ENCODE measurements around the gene TNN.
A peak's percentile ranks its signal among the peaks of the same experiment; 100 is the strongest.

TNN gene

DNA sequence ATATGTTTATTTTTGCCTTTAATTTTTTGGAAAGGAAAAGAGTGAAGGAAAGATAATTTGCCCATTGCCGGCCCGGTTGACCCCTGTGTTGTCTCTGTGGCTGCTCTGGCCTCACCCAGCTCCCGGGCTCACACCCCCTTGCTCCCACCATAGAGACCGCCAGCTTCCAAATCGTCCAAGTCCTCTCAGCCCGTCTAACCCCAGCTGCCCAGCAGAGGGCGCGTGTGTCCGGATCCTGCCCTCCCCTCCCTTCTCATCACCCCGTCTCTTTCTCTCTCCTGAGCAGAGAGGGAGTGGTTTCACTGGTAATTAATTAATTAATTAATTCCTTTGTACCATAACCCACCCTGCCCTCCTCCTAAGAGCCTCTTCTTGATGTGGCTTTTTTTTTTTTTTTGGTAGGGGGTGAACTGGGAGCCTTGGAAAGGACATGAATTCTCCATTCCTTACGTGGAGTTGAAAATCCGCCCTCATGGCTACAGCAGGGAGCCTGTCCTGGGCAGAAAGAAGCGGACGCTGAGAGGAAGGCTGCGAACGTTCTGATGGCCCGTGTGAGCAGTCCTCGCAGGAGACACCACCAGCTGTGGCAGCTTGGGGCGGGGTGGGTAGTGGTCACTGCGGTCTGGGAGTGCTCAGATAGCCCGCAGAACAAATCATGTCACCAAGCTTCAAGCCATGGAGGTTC is 79.0 kb downstream of the TNN start:
- TF ChIP-seq RAD21 (IDR thresholded peaks at IDR 0.05; ENCODE audit: low read depth) (peak; percentile 58), CEBPB (IDR thresholded peaks at IDR 0.05) (no peak)

DNA sequence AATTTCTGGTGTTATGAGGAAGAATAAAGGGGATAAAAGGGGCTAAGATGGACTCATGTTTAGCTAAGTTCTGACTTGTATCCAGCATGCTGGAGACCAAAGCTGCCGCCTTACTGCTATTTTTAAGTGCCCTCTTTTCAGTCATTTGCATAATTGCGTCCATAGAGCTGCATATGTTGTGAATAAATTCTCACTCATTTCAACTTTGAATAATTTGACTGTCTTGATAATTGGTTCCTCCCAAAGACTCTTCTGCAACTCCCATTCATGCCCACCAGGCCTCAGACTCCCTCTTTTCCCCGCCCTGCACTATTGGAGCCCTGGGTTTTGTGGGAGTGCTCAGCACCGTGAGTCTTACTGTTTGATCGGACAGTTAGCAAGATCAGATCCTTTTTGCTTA is 79.9 kb downstream of the TNN start:
- TF ChIP-seq, protein P1, sequence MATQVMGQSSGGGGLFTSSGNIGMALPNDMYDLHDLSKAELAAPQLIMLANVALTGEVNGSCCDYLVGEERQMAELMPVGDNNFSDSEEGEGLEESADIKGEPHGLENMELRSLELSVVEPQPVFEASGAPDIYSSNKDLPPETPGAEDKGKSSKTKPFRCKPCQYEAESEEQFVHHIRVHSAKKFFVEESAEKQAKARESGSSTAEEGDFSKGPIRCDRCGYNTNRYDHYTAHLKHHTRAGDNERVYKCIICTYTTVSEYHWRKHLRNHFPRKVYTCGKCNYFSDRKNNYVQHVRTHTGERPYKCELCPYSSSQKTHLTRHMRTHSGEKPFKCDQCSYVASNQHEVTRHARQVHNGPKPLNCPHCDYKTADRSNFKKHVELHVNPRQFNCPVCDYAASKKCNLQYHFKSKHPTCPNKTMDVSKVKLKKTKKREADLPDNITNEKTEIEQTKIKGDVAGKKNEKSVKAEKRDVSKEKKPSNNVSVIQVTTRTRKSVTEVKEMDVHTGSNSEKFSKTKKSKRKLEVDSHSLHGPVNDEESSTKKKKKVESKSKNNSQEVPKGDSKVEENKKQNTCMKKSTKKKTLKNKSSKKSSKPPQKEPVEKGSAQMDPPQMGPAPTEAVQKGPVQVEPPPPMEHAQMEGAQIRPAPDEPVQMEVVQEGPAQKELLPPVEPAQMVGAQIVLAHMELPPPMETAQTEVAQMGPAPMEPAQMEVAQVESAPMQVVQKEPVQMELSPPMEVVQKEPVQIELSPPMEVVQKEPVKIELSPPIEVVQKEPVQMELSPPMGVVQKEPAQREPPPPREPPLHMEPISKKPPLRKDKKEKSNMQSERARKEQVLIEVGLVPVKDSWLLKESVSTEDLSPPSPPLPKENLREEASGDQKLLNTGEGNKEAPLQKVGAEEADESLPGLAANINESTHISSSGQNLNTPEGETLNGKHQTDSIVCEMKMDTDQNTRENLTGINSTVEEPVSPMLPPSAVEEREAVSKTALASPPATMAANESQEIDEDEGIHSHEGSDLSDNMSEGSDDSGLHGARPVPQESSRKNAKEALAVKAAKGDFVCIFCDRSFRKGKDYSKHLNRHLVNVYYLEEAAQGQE (IDR thresholded peaks at IDR 0.05; ENCODE audit: low read depth) = no peak
- TF ChIP-seq CREB1 (IDR thresholded peaks at IDR 0.05; ENCODE audit: low read depth) = no peak
- TF ChIP-seq ZBTB7A (IDR thresholded peaks at IDR 0.05; ENCODE audit: low read depth) = no peak
- no peak for TF ChIP-seq FOXM1 (IDR thresholded peaks at IDR 0.05; ENCODE audit: borderline replicate concordance, low read depth)
- TF ChIP-seq TEAD4 (IDR thresholded peaks at IDR 0.05) = no peak
- TF ChIP-seq YY1 (IDR thresholded peaks at IDR 0.05; ENCODE audit: low read depth) = no peak
- TF ChIP-seq, protein P2, sequence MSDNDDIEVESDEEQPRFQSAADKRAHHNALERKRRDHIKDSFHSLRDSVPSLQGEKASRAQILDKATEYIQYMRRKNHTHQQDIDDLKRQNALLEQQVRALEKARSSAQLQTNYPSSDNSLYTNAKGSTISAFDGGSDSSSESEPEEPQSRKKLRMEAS (IDR thresholded peaks at IDR 0.05) = no peak
- no peak for TF ChIP-seq EP300 (IDR thresholded peaks at IDR 0.05; ENCODE audit: borderline replicate concordance)
- no peak for TF ChIP-seq TCF12 (IDR thresholded peaks at IDR 0.05; ENCODE audit: low read depth)
- TF ChIP-seq, protein P3, sequence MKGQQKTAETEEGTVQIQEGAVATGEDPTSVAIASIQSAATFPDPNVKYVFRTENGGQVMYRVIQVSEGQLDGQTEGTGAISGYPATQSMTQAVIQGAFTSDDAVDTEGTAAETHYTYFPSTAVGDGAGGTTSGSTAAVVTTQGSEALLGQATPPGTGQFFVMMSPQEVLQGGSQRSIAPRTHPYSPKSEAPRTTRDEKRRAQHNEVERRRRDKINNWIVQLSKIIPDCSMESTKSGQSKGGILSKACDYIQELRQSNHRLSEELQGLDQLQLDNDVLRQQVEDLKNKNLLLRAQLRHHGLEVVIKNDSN (IDR thresholded peaks at IDR 0.05) = no peak

DNA sequence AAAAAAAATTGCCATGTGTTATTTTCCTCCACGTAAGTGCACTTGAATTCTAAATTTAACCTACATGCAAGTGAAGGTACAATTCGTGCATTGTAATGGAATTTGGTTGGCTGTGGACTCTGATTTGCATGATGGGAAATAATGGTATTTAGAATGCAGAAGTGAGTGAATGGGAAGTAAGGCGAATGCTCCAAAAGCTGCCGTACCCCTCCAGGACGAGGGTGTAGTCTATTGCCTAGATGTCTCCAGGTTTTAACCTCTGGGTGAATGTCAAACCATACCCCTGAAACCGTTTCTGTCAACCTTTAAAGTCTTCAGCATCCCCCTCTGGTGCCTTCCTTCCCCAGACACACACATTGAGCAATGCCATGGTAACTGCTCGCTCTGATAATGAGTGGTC is 80.4 kb downstream of the TNN start:
- TF ChIP-seq, protein P1 (IDR thresholded peaks at IDR 0.05; ENCODE audit: low read depth) = no peak
- TF ChIP-seq CREB1 (IDR thresholded peaks at IDR 0.05; ENCODE audit: low read depth) = no peak
- TF ChIP-seq RAD21 (IDR thresholded peaks at IDR 0.05; ENCODE audit: low read depth) = no peak
- TF ChIP-seq TAF1 (IDR thresholded peaks at IDR 0.05; ENCODE audit: low read depth) = no peak
- TF ChIP-seq TEAD4 (IDR thresholded peaks at IDR 0.05) = no peak
- TF ChIP-seq, protein P2 (IDR thresholded peaks at IDR 0.05) = no peak
- no peak for TF ChIP-seq YY1 (IDR thresholded peaks at IDR 0.05; ENCODE audit: low read depth)
- TF ChIP-seq TCF12 (IDR thresholded peaks at IDR 0.05; ENCODE audit: low read depth) = no peak

DNA sequence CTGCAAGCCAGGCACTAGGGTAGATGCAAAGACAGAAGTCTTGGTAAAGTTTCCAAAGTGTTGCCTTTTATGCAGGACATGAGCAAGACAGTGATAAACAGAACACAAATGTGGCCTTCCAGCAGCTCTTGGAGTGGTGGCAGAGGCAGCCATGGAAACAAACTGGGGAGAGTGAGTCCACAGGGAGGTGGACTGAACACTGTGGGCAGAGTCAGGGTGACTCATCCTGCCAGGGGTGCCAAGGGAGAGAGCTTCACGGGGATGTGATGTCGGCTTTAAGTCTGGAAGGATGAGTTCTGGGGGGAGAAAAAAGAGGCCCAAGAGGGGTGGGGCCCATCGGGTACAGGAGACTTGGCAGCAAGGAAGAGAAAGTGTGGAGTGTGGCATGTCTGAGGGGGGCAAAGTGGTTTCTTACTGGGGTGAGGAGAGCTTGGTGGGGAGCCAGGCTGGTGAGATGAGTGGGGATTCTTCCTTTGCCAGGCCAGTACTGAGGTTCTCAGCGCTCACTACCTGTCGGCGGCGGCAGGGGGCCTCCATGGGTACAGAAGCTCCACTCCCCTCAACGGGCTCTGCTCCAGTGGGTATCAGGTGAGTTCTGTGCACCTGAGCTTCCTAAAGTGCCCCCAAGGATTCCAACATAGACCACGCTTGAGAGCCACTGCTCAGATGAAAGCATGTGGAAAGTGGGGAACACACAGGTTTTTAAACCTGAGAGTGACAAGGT is 83.1 kb downstream of the TNN start:
- no peak for TF ChIP-seq FOXM1 (IDR thresholded peaks at IDR 0.05; ENCODE audit: borderline replicate concordance, low read depth)
- TF ChIP-seq, protein P3 (IDR thresholded peaks at IDR 0.05) = no peak
- TF ChIP-seq RAD21 (IDR thresholded peaks at IDR 0.05; ENCODE audit: low read depth) = no peak
- no peak for TF ChIP-seq NFIC (IDR thresholded peaks at IDR 0.05)
- TF ChIP-seq TCF12 (IDR thresholded peaks at IDR 0.05; ENCODE audit: low read depth) = no peak
- no peak for TF ChIP-seq CEBPB (IDR thresholded peaks at IDR 0.05)
- TF ChIP-seq ZBTB7A (IDR thresholded peaks at IDR 0.05; ENCODE audit: low read depth) = no peak
- TF ChIP-seq CREB1 (IDR thresholded peaks at IDR 0.05; ENCODE audit: low read depth) = no peak

DNA sequence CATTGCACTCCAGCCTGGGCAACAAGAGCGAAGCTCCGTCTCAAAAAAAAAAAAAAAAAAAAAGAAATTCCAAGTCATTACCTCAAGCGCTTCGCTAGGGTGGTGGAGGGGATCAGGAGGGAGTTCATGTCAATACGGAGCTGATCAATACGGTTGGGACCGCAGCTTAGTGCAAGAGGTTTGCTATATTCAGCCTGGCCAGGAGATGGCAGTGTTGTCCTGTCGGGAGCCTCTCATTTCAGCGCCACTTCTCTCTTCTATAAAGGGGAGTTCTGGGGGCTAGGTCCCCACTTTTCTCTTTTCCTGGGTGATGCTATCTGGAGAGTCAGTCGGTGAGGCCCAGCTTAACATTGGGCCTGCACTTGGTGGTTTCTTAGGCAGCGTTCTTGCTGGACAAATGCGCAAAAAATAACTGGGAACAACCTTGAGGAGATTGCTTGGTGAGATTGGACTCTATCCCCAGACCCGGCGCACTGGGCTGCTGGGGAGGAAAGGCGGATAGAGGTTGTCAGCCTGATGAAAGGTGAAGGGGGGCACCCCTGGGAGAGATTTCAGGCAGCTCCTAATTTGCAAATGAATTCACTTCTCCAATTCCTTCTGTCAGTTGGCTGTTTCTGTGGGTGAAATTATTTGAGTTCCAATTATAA is 84.5 kb downstream of the TNN start:
- TF ChIP-seq, protein P1 (IDR thresholded peaks at IDR 0.05; ENCODE audit: low read depth) = no peak
- TF ChIP-seq CEBPB (IDR thresholded peaks at IDR 0.05) = no peak
- TF ChIP-seq RAD21 (IDR thresholded peaks at IDR 0.05; ENCODE audit: low read depth) = peak; percentile 90
- TF ChIP-seq EGR1 (IDR thresholded peaks at IDR 0.05) = no peak

Measured in Ishikawa (cell line).